T-helper 2 cell treated with Interferon-gamma antibody and Interleukin-4, amounts not matched to agents 5 μg/mL and 100 μg/mL, for 36 hours (primary cell): ENCODE measurements around the gene TTLL10.
"Not testable (repeated sequence)": the region's sequence is repeated elsewhere in the genome, so short reads cannot be mapped to it uniquely, and the experiment has no call there.

Experiments used
- DNase-seq: peaks from one replicate; pipeline ENCODE4 v3.0.0; 2021; ENCODE audit warnings: low spot score
- H3K27ac Mint-ChIP-seq: one replicate; pipeline ENCODE4 v1.8.0; 2021; ENCODE audit warnings: mild to moderate bottlenecking, mixed read lengths
- H3K27me3 Mint-ChIP-seq: one replicate; pipeline ENCODE4 v1.8.0; 2021; ENCODE audit warnings: low read depth, mixed read lengths
- H3K36me3 Mint-ChIP-seq: one replicate; pipeline ENCODE4 v1.8.0; 2021; ENCODE audit warnings: low read depth, mixed read lengths
- H3K4me1 Mint-ChIP-seq: one replicate; pipeline ENCODE4 v1.8.0; 2021; ENCODE audit warnings: low read depth, mixed read lengths
- H3K4me3 Mint-ChIP-seq: one replicate; pipeline ENCODE4 v1.8.0; 2022; ENCODE audit warnings: mild to moderate bottlenecking, moderate library complexity, mixed read lengths
- H3K9me3 Mint-ChIP-seq: one replicate; pipeline ENCODE4 v1.8.0; 2021; ENCODE audit warnings: mixed read lengths

Gene TTLL10

GRCh38 chr1:1134300-1134970, 39.2 kb upstream of the TTLL10 start:
- Mint-ChIP-seq H3K4me1 (peaks cover 13% of the 10 kb centered on the region), H3K27me3 (no peaks in the 10 kb centered on the region), H3K9me3 (no peaks in the 10 kb centered on the region), H3K36me3 (no peaks in the 10 kb centered on the region), H3K27ac (no peak overlapping the region), H3K4me3 (no peak overlapping the region)
- DNase-seq, result no peak

DNA sequence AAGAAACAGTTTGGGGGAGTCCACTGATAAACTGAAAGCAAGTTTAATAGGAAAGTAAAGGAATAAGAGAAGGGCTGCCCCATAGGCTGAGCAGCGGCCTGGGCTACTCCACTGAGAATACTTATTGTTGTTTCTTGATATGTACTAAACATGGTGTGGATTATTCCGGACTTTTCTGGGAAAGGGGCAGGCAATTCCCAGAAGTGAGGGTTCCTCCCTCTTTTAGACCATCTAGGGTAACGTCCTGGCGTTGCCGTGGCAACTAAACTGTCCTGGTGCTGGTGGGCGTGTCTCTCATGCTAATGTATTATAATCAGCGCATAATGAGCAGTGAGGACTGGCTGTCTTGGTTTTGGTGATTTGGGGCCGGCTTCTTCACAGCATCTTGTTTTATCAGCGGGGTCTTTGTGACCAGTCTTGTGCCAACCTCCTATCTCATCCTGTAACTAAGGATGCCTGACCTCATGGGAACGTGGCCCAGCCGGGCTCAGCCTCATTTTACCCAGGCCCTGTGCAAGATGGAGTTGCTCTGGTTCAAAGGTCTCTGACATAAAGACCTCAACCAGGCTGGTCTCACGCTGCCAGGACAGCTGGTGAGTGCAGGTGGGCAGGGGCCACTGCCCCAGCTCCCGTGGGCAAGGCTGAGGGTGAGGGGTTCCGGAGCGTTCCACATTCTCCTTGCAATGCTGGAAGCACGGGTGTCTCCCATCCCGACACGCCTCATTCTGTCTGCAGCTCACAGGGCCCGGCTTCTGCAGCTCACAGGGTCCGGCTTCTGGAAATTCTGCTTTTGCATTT, 38.1 kb upstream of the TTLL10 start:
- no peak overlapping the region for H3K27ac Mint-ChIP-seq

GRCh38 chr1:1136547-1137230, 37.0 kb upstream of the TTLL10 start:
- Mint-ChIP-seq H3K27ac (peak overlapping the region; percentile 60), H3K27me3 (no peaks in the 10 kb centered on the region), H3K9me3 (no peaks in the 10 kb centered on the region), H3K36me3 (no peaks in the 10 kb centered on the region), H3K4me3 (no peak overlapping the region), H3K4me1 (peaks cover 13% of the 10 kb centered on the region)
- no peak for DNase-seq

More for the DNA sequence above, 38.1 kb upstream of the TTLL10 start:
- no peaks in the 10 kb centered on the region for H3K27me3 Mint-ChIP-seq
- no peaks in the 10 kb centered on the region for H3K36me3 Mint-ChIP-seq
- peaks cover 13% of the 10 kb centered on the region for H3K4me1 Mint-ChIP-seq
- no peaks in the 10 kb centered on the region for H3K9me3 Mint-ChIP-seq
- no peak for DNase-seq
- H3K4me3 Mint-ChIP-seq, result no peak overlapping the region

- H3K36me3 Mint-ChIP-seq, result no peaks in the 10 kb centered on the region
- no peaks in the 10 kb centered on the region for H3K27me3 Mint-ChIP-seq
- H3K4me3 Mint-ChIP-seq, result peak overlapping the region; percentile 81
- H3K9me3 Mint-ChIP-seq, result no peaks in the 10 kb centered on the region
- peaks cover 13% of the 10 kb centered on the region for H3K4me1 Mint-ChIP-seq
- H3K27ac Mint-ChIP-seq, result peak overlapping the region; percentile 94
- DNase-seq, result peak; percentile 80
Measured at GRCh38 chr1:1137256-1138045, 36.2 kb upstream of the TTLL10 start.

DNA sequence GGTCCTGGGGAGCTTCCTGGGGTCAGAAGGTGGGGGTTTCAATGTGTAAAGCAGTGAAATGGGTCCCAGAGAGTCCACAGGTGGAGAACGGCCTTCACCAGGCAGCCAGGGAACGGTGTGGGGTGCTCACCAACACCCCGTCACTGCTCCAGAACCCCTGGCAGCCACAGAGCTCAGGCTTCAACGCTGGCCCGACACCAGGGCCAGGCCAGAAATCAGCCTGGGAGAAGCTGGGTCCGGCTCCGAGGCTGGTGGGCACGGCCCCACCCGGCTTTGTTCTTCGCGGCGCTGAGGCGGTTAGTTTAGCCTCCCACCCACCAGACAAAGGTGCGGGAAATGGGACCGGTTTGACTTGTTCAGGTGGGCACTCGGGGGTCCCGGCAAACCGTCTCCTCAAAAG, 33.0 kb upstream of the TTLL10 start:
- H3K27me3 Mint-ChIP-seq, result no peaks in the 10 kb centered on the region
- H3K27ac Mint-ChIP-seq, result no peak overlapping the region
- no peaks in the 10 kb centered on the region for H3K9me3 Mint-ChIP-seq
- peaks cover 21% of the 10 kb centered on the region for H3K4me1 Mint-ChIP-seq
- no peak for DNase-seq
- no peaks in the 10 kb centered on the region for H3K36me3 Mint-ChIP-seq
- no peak overlapping the region for H3K4me3 Mint-ChIP-seq

DNA sequence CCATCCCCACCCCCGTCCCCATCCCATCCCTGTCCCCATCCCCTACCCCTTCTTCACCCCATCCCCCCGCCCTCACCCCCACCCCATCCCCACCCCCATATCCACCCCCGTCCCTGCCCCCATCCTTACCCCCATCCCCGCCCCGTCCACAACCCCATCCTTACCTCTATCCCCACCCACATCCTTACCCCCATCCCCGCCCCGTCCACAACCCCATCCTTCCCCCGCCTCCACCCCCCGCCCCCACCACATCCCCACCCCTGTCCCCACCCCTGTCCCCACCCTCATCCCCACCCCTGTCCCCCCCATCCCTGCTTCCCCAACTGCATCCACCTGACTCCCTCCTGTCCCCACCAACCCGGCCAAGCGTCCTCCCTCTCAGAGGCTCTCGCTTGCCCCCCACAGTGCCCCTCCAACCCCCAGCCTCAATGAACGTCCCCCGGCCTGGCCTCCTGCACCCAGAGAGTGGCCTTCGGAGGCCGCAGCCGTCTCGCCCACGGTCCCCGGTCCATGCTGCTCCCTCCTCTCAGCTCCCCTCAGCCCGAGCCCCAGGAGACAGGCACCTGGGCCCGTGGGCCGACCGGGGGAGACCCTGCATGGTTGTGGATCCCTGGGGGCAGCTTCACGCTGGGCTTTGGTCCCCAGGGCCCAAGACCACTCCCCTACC, 32.3 kb upstream of the TTLL10 start:
- H3K27me3 Mint-ChIP-seq, result no peaks in the 10 kb centered on the region

GRCh38 chr1:1141911-1142250, 31.8 kb upstream of the TTLL10 start:
- Mint-ChIP-seq H3K9me3 (no peaks in the 10 kb centered on the region), H3K27me3 (no peaks in the 10 kb centered on the region), H3K4me1 (peaks cover 18% of the 10 kb centered on the region), H3K27ac (no peak overlapping the region), H3K4me3 (no peak overlapping the region), H3K36me3 (no peaks in the 10 kb centered on the region)
- no peak for DNase-seq

More for the DNA sequence above, 32.3 kb upstream of the TTLL10 start:
- Mint-ChIP-seq H3K4me1 (peaks cover 18% of the 10 kb centered on the region), H3K27ac (no peak overlapping the region), H3K9me3 (no peaks in the 10 kb centered on the region), H3K4me3 (no peak overlapping the region), H3K36me3 (no peaks in the 10 kb centered on the region)
- no peak for DNase-seq

GRCh38 chr1:1142352-1142751, 31.3 kb upstream of the TTLL10 start:
- not testable (repeated sequence) for H3K4me3 Mint-ChIP-seq, H3K36me3 Mint-ChIP-seq, H3K9me3 Mint-ChIP-seq, H3K27me3 Mint-ChIP-seq
- peaks cover 17% of the 10 kb centered on the region for H3K4me1 Mint-ChIP-seq
- H3K27ac Mint-ChIP-seq, result peak overlapping the region; percentile 65
- peak; percentile 41 for DNase-seq

DNA sequence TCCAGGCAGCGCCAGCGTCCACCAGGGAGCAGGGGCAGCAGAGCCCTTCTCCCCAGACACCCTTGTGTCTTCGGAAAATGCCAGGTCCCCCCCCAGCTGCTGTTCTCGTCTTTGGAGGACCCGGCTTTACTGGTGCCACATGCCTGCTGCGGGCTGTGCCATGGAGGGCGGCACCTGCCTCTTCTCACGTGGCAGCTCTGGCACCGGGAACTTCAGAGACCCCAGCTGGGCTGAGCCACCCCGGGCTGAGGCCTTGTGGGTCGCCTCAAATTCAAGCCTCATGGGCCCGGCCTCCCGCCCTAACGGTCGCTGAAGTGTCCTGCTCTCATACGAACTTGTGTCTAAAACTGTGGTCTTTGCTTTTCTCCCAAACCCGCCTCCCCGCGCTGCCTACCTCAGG, 30.8 kb upstream of the TTLL10 start:
- H3K27ac Mint-ChIP-seq, result peak overlapping the region; percentile 65
- no peak overlapping the region for H3K4me3 Mint-ChIP-seq
- H3K9me3 Mint-ChIP-seq, result no peaks in the 10 kb centered on the region
- no peaks in the 10 kb centered on the region for H3K36me3 Mint-ChIP-seq
- no peak for DNase-seq
- H3K27me3 Mint-ChIP-seq, result no peaks in the 10 kb centered on the region
- peaks cover 14% of the 10 kb centered on the region for H3K4me1 Mint-ChIP-seq

GRCh38 chr1:1143636-1144035, 30.0 kb upstream of the TTLL10 start:
- H3K4me3 Mint-ChIP-seq, result peak overlapping the region; percentile 58
- H3K9me3 Mint-ChIP-seq, result no peaks in the 10 kb centered on the region
- H3K27me3 Mint-ChIP-seq, result no peaks in the 10 kb centered on the region
- H3K4me1 Mint-ChIP-seq, result peaks cover 9% of the 10 kb centered on the region
- H3K36me3 Mint-ChIP-seq, result no peaks in the 10 kb centered on the region
- no peak for DNase-seq
- peak overlapping the region; percentile 96 for H3K27ac Mint-ChIP-seq

GRCh38 chr1:1144122-1144842, 29.4 kb upstream of the TTLL10 start:
- peak; percentile 56 for DNase-seq

DNA sequence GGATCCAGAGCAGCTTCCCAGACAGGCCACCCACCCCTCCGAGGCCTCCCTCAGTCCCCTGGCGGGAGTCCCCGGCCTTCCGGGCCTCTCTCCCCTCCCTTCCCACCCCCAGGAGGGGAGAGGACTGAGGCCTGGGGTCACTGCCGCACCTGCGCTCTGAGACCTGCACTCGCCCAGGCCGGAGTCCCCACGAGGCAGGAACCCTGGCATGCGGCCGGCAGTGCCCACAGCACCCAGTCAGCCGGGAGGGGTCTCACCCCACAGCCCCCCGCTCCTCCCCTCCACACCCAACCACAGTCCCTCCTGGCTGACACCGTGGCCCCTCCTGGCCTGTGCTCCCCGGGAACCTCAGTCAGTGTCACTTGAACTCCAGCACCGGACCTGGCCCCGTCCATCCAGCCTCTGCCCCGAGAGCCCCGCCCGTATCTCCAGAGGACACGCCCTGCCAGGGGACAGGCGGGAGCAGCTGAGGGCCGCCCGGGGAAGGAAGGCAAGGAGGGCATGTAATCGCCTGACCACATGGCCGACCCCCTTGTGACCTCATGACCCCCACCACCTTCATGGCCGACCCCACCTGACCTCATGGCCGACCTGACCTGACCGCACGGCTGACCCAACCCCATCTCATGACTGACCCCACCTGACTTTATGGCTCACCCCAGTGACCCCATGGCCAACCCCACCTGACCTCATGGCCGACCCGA, 28.7 kb upstream of the TTLL10 start:
- no peaks in the 10 kb centered on the region for H3K9me3 Mint-ChIP-seq
- H3K4me3 Mint-ChIP-seq, result no peak overlapping the region
- peak overlapping the region; percentile 84 for H3K27ac Mint-ChIP-seq
- H3K4me1 Mint-ChIP-seq, result peaks cover 9% of the 10 kb centered on the region
- no peak for DNase-seq
- H3K36me3 Mint-ChIP-seq, result no peaks in the 10 kb centered on the region
- H3K27me3 Mint-ChIP-seq, result no peaks in the 10 kb centered on the region

More at GRCh38 chr1:1144122-1144842, 29.4 kb upstream of the TTLL10 start:
- Mint-ChIP-seq H3K27me3 (no peaks in the 10 kb centered on the region), H3K4me3 (peak overlapping the region; percentile 58), H3K36me3 (no peaks in the 10 kb centered on the region), H3K27ac (peak overlapping the region; percentile 96), H3K4me1 (peaks cover 9% of the 10 kb centered on the region), H3K9me3 (no peaks in the 10 kb centered on the region)
